ENCODE measurements around the gene LRRC66. TPM values are rescaled to one million over a fixed set of nuclear protein-coding genes. Genes with fewer than 3 reads are reported as not detected.

LRRC66 gene
- under 1 TPM in 1 of 2 donors, not detected in 1; 0.08 TPM for total RNA-seq

GRCh38 chr4:52019936-52020657 is at the start of gene LRRC66:
TSS of gene LRRC66 (minus strand) at chr4:52020363. CDS start at chr4:52017613, 2,750 bp downstream.
- Histone ChIP-seq H3K9me3 (no peaks in the 10 kb centered on the region), H3K4me1 (no peaks in the 10 kb centered on the region), H3K4me3 (no peak within 1 kb of the TSS), H3K27ac (no peak within 1 kb of the TSS), H3K36me3 (peaks cover 20% of the 10 kb centered on the region), H3K27me3 (no peaks in the 10 kb centered on the region)
- TF ChIP-seq CTCF (IDR thresholded peaks at IDR 0.05): no peak
- DNase-seq (ENCODE audit: low spot score): no peak

- no peaks in the 10 kb centered on the region for H3K9me3 ChIP-seq
- H3K27ac ChIP-seq: no peak overlapping the region
- no peaks in the 10 kb centered on the region for H3K36me3 ChIP-seq
- no peaks in the 10 kb centered on the region for H3K4me1 ChIP-seq
- DNase-seq (ENCODE audit: low spot score): no peak
- H3K27me3 ChIP-seq: no peaks in the 10 kb centered on the region
- no peak for TF ChIP-seq CTCF (IDR thresholded peaks at IDR 0.05)
- H3K4me3 ChIP-seq: no peak overlapping the region
Measured at GRCh38 chr4:52069571-52069970, 49.4 kb upstream of the LRRC66 start.

- H3K4me1 ChIP-seq: peaks cover 0 to 8% of the 10 kb centered on the region in 2 donors
- DNase-seq (ENCODE audit: low spot score): no peak
- H3K27me3 ChIP-seq: no peaks in the 10 kb centered on the region
- no peak overlapping the region for H3K27ac ChIP-seq
- no peaks in the 10 kb centered on the region for H3K9me3 ChIP-seq
- no peak for TF ChIP-seq CTCF (IDR thresholded peaks at IDR 0.05)
- H3K4me3 ChIP-seq: no peak overlapping the region
- no peaks in the 10 kb centered on the region for H3K36me3 ChIP-seq
Measured at GRCh38 chr4:52059372-52059771, 39.2 kb upstream of the LRRC66 start.

GRCh38 chr4:52058275-52058674 is 38.1 kb upstream of the LRRC66 start:
- H3K9me3 ChIP-seq: no peaks in the 10 kb centered on the region
- H3K27me3 ChIP-seq: no peaks in the 10 kb centered on the region
- H3K4me3 ChIP-seq: no peak overlapping the region
- TF ChIP-seq CTCF (IDR thresholded peaks at IDR 0.05): no peak
- no peak for DNase-seq (ENCODE audit: low spot score)
- H3K4me1 ChIP-seq: peaks cover 0 to 8% of the 10 kb centered on the region in 2 donors
- H3K27ac ChIP-seq: no peak overlapping the region
- H3K36me3 ChIP-seq: no peaks in the 10 kb centered on the region

- H3K36me3 ChIP-seq: no peaks in the 10 kb centered on the region
- H3K9me3 ChIP-seq: no peaks in the 10 kb centered on the region
- H3K27ac ChIP-seq: no peak overlapping the region
- no peak for TF ChIP-seq CTCF (IDR thresholded peaks at IDR 0.05)
- no peak for DNase-seq (ENCODE audit: low spot score)
- peaks cover 0 to 17% of the 10 kb centered on the region in 2 donors for H3K4me1 ChIP-seq
- no peaks in the 10 kb centered on the region for H3K27me3 ChIP-seq
- H3K4me3 ChIP-seq: no peak overlapping the region
Measured at GRCh38 chr4:52057196-52057595, 37.0 kb upstream of the LRRC66 start.

GRCh38 chr4:52054254-52054653 is 34.1 kb upstream of the LRRC66 start:
- no peaks in the 10 kb centered on the region for H3K27me3 ChIP-seq
- no peak for TF ChIP-seq CTCF (IDR thresholded peaks at IDR 0.05)

More at GRCh38 chr4:52054254-52054653, 34.1 kb upstream of the LRRC66 start:
- no peaks in the 10 kb centered on the region for H3K36me3 ChIP-seq
- H3K4me3 ChIP-seq: no peak overlapping the region
- no peaks in the 10 kb centered on the region for H3K9me3 ChIP-seq
- DNase-seq (ENCODE audit: low spot score): no peak
- H3K27ac ChIP-seq: no peak overlapping the region
- peaks cover 0 to 32% of the 10 kb centered on the region in 2 donors for H3K4me1 ChIP-seq
